ENCODE results near the gene LYPD6B.

GRCh38 chr2:149221898-149222297, 183.4 kb downstream of the LYPD6B start:
- TF ChIP-seq EZH2phosphoT487 (IDR thresholded peaks at IDR 0.05; ENCODE audit: low read depth, severe bottlenecking, unreplicated experiment) (no peak), CTCF (IDR thresholded peaks at IDR 0.05; ENCODE audit: poor library complexity) (no peak), EZH2 (IDR thresholded peaks at IDR 0.05; ENCODE audit: borderline replicate concordance) (no peak)

Data from hepatocyte (in vitro differentiated cells).